ENCODE results near the gene EPB41L2. TPM values are rescaled to one million over a fixed set of nuclear protein-coding genes. Genes with fewer than 3 reads are reported as not detected.
"Not testable (repeated sequence)": the region's sequence is repeated elsewhere in the genome, so short reads cannot be mapped to it uniquely, and the experiment has no call there.

EPB41L2 gene
- total RNA-seq, 2 donors from 2014 or later, result 160 to 189 TPM

- Mint-ChIP-seq H3K36me3 (ENCODE audit: low read depth) (peaks cover 7% of the 10 kb centered on the region), H3K4me1 (peaks cover 5% of the 10 kb centered on the region), H3K27me3 (ENCODE audit: insufficient read depth) (no peaks in the 10 kb centered on the region), H3K9me3 (no peaks in the 10 kb centered on the region), H3K4me3 (no peak overlapping the region), H3K27ac (no peak overlapping the region)
- DNase-seq, result no peak
- no peaks in the 10 kb centered on the region for H3K27me3 ChIP-seq (ENCODE audit: control insufficient read depth, insufficient read depth, low read length, poor library complexity, severe bottlenecking)
- WGBS, 2 experiments (ENCODE audit: insufficient coverage in 1 of 2, insufficient read length in 1 of 2), result 88 to 100% methylated on average over 2 to 3 of the region's 3 CpGs
- no peak overlapping the region for H3K9ac ChIP-seq (ENCODE audit: extremely low read depth, low read length, poor library complexity, severe bottlenecking)
- H3K4me1 ChIP-seq (ENCODE audit: control insufficient read depth, insufficient read depth, low read length), result no peaks in the 10 kb centered on the region
- no peak overlapping the region for H3K4me3 ChIP-seq (ENCODE audit: low read length)
- H3K36me3 ChIP-seq (ENCODE audit: control insufficient read depth, insufficient read depth, low read length), result no peaks in the 10 kb centered on the region
- H3K9me3 ChIP-seq (ENCODE audit: control insufficient read depth, low read length), result no peaks in the 10 kb centered on the region
- no peak for TF ChIP-seq CTCF (conservative IDR thresholded peaks at IDR 0.05)
- no peak overlapping the region for H3K27ac ChIP-seq (ENCODE audit: low read depth, low read length)
Measured at GRCh38 chr6:130922922-130923321, 140.1 kb downstream of the EPB41L2 start.

- Mint-ChIP-seq H3K27me3 (ENCODE audit: insufficient read depth) (no peaks in the 10 kb centered on the region), H3K4me3 (no peak overlapping the region), H3K9me3 (no peaks in the 10 kb centered on the region), H3K36me3 (ENCODE audit: low read depth) (peaks cover 12% of the 10 kb centered on the region), H3K27ac (no peak overlapping the region), H3K4me1 (no peaks in the 10 kb centered on the region)
- Histone ChIP-seq H3K36me3 (ENCODE audit: control insufficient read depth, insufficient read depth, low read length) (peaks cover 7% of the 10 kb centered on the region), H3K27ac (ENCODE audit: low read depth, low read length) (no peak overlapping the region), H3K4me3 (ENCODE audit: low read length) (no peak overlapping the region), H3K9ac (ENCODE audit: extremely low read depth, low read length, poor library complexity, severe bottlenecking) (no peak overlapping the region), H3K9me3 (ENCODE audit: control insufficient read depth, low read length) (no peaks in the 10 kb centered on the region), H3K4me1 (ENCODE audit: control insufficient read depth, insufficient read depth, low read length) (no peaks in the 10 kb centered on the region), H3K27me3 (ENCODE audit: control insufficient read depth, insufficient read depth, low read length, poor library complexity, severe bottlenecking) (no peaks in the 10 kb centered on the region)
- TF ChIP-seq CTCF (conservative IDR thresholded peaks at IDR 0.05), result no peak
- WGBS, 2 experiments (ENCODE audit: insufficient coverage in 1 of 2, insufficient read length in 1 of 2), result 92 to 96% methylated on average over 4 of the region's 4 CpGs
- no peak for DNase-seq
Measured at GRCh38 chr6:130920969-130921368, 142.1 kb downstream of the EPB41L2 start.

GRCh38 chr6:130918171-130918570 lies 144.9 kb downstream of the EPB41L2 start:
- no peak overlapping the region for H3K9ac ChIP-seq (ENCODE audit: extremely low read depth, low read length, poor library complexity, severe bottlenecking)
- H3K27ac Mint-ChIP-seq, result no peak overlapping the region
- WGBS, 2 experiments (ENCODE audit: insufficient coverage in 1 of 2, insufficient read length in 1 of 2), result 94 to 97% methylated on average over 4 of the region's 4 CpGs

GRCh38 chr6:130915606-130916005 lies 147.4 kb downstream of the EPB41L2 start:
- not testable (repeated sequence) for H3K4me1 Mint-ChIP-seq; H3K27ac ChIP-seq (ENCODE audit: low read depth, low read length); H3K9me3 ChIP-seq (ENCODE audit: control insufficient read depth, low read length); H3K4me3 Mint-ChIP-seq; H3K27ac Mint-ChIP-seq; H3K4me1 ChIP-seq (ENCODE audit: control insufficient read depth, insufficient read depth, low read length); H3K27me3 Mint-ChIP-seq (ENCODE audit: insufficient read depth); DNase-seq; H3K9ac ChIP-seq (ENCODE audit: extremely low read depth, low read length, poor library complexity, severe bottlenecking); H3K4me3 ChIP-seq (ENCODE audit: low read length); H3K27me3 ChIP-seq (ENCODE audit: control insufficient read depth, insufficient read depth, low read length, poor library complexity, severe bottlenecking)
- H3K36me3 ChIP-seq (ENCODE audit: control insufficient read depth, insufficient read depth, low read length), result peaks cover 13% of the 10 kb centered on the region
- H3K9me3 Mint-ChIP-seq, result peaks cover 14% of the 10 kb centered on the region
- H3K36me3 Mint-ChIP-seq (ENCODE audit: low read depth), result peaks cover 16% of the 10 kb centered on the region
- 94 to 100% methylated on average over 1 to 2 of the region's 2 CpGs for WGBS, 2 experiments (ENCODE audit: insufficient coverage in 1 of 2, insufficient read length in 1 of 2)

More at GRCh38 chr6:130918171-130918570, 144.9 kb downstream of the EPB41L2 start:
- H3K27me3 ChIP-seq (ENCODE audit: control insufficient read depth, insufficient read depth, low read length, poor library complexity, severe bottlenecking), result no peaks in the 10 kb centered on the region
- H3K4me1 Mint-ChIP-seq, result peaks cover 2% of the 10 kb centered on the region
- no peak for TF ChIP-seq CTCF (conservative IDR thresholded peaks at IDR 0.05)
- peaks cover 4% of the 10 kb centered on the region for H3K9me3 Mint-ChIP-seq
- no peak overlapping the region for H3K27ac ChIP-seq (ENCODE audit: low read depth, low read length)
- H3K4me3 Mint-ChIP-seq, result no peak overlapping the region
- H3K36me3 ChIP-seq (ENCODE audit: control insufficient read depth, insufficient read depth, low read length), result peaks cover 13% of the 10 kb centered on the region
- H3K4me3 ChIP-seq (ENCODE audit: low read length), result no peak overlapping the region
- no peaks in the 10 kb centered on the region for H3K27me3 Mint-ChIP-seq (ENCODE audit: insufficient read depth)
- H3K36me3 Mint-ChIP-seq (ENCODE audit: low read depth), result peaks cover 10% of the 10 kb centered on the region
- DNase-seq, result no peak
- H3K9me3 ChIP-seq (ENCODE audit: control insufficient read depth, low read length), result no peaks in the 10 kb centered on the region
- H3K4me1 ChIP-seq (ENCODE audit: control insufficient read depth, insufficient read depth, low read length), result no peaks in the 10 kb centered on the region

Measured in endodermal cell (in vitro differentiated cells).